Measurements from ENCODE around the gene OTOG.

- TF ChIP-seq CTCF (IDR thresholded peaks at IDR 0.05; ENCODE audit: insufficient read depth, low read length), result no peak
- TF ChIP-seq REST (IDR thresholded peaks at IDR 0.05; ENCODE audit: insufficient replicate concordance, low read depth), result no peak
- no peak for TF ChIP-seq POLR2AphosphoS5 (IDR thresholded peaks at IDR 0.05; ENCODE audit: low read depth)
- no peak for TF ChIP-seq GABPA (IDR thresholded peaks at IDR 0.05; ENCODE audit: low read depth)
- no peak for TF ChIP-seq SPI1 (IDR thresholded peaks at IDR 0.05; ENCODE audit: borderline replicate concordance, low read depth)
Measured at GRCh38 chr11:17544181-17544622, 2.9 kb upstream of the OTOG start, which contains the start of gene USH1C.

All from HL-60 (cell line).